ENCODE data around the gene IZUMO1R. TPM values are rescaled to one million over a fixed set of nuclear protein-coding genes. Genes with fewer than 3 reads are reported as not detected.

Gene IZUMO1R
- total and polyA plus RNA-seq, 2 of the 8 experiments (the other 6 are each of a cell fraction or from before 2014, with no cell fraction given) = not detected

DNA sequence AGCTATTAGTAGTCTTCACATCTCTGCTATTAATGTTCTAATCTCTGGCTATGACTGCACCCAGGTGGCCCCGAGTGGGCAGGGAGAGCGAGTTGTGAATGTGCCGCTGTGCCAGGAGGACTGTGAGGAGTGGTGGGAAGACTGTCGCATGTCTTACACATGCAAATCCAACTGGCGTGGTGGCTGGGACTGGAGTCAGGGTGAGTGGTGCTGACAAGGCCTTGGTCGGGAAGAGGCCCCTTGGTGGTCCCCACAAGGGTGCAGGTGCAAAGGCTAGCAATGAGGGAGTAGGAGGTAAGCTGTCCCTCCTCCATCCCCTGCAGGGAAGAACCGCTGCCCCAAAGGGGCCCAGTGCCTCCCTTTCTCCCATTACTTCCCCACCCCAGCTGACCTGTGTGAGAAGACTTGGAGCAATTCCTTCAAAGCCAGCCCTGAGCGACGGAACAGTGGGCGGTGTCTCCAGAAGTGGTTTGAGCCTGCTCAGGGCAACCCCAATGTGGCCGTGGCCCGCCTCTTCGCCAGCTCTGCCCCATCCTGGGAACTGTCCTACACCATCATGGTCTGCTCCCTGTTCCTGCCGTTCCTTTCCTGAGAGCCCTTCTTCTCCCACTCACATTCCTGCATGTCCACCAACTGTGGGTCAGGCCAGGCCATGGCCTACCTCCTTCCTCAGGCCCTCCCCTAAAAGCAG lies 2.9 kb downstream of the IZUMO1R start:
- no peak overlapping the region for H2AK5ac ChIP-seq (ENCODE audit: low read depth, low read length)
- no peaks in the 10 kb centered on the region for H3K9me3 ChIP-seq (ENCODE audit: insufficient read depth in 2 of 2, low read depth in 1 of 2, low read length in 1 of 2)
- 95% methylated on average over 14 of the region's 14 CpGs; no CpG with 5 or more reads in 1 of the 2 experiments for WGBS, 2 experiments (ENCODE audit: extremely low coverage in 1 of 2, insufficient coverage in 1 of 2, insufficient read length in 1 of 2, insufficient replicate concordance in 2 of 2, low coverage in 1 of 2, low lambda C conversion rate in 2 of 2, missing lambda C conversion rate in 1 of 2)
- H3K79me1 ChIP-seq (ENCODE audit: low read depth, low read length) = no peaks in the 10 kb centered on the region
- POLR2A ChIA-PET (ENCODE audit: partially characterized antibody) = no interaction called here
- H3K4me2 ChIP-seq (ENCODE audit: insufficient read depth in 1 of 2, low read depth in 2 of 2, low read length in 2 of 2) = no peak overlapping the region
- no peak overlapping the region for H3K18ac ChIP-seq (ENCODE audit: extremely low read depth, low read length)
- no peak overlapping the region for H3K56ac ChIP-seq (replicated peaks; ENCODE audit: insufficient read length, low read depth, low read length)
- H4K5ac ChIP-seq (ENCODE audit: insufficient read length, low read depth, low read length) = no peak overlapping the region
- no peak overlapping the region for H3K9ac ChIP-seq (replicated peaks in 1 of 4; ENCODE audit: extremely low read depth in 1 of 4, low read depth in 3 of 4, low read length in 3 of 4)
- TF ChIP-seq TEAD4 (IDR thresholded peaks at IDR 0.05; ENCODE audit: low read depth, low read length) = no peak
- TF ChIP-seq SP2 (IDR thresholded peaks at IDR 0.05; ENCODE audit: low read length) = no peak
- no peak for TF ChIP-seq SRF (IDR thresholded peaks at IDR 0.05; ENCODE audit: low read depth, low read length)
- no peak for TF ChIP-seq CEBPB (IDR thresholded peaks at IDR 0.05; ENCODE audit: low read depth, low read length)
- TF ChIP-seq CHD1 (IDR thresholded peaks at IDR 0.05; ENCODE audit: low read depth, low read length) = no peak
- no peak for TF ChIP-seq RAD21 (IDR thresholded peaks at IDR 0.05 in 1 of 2, conservative IDR thresholded peaks at IDR 0.05 in 1 of 2; ENCODE audit: low read depth in 2 of 2, low read length in 2 of 2)
- TF ChIP-seq YY1 (IDR thresholded peaks at IDR 0.05; ENCODE audit: low read depth, low read length) = no peak
- TF ChIP-seq ZNF274 (IDR thresholded peaks at IDR 0.05; ENCODE audit: borderline replicate concordance, extremely low read depth, low read length) = no peak
- no peak for TF ChIP-seq EZH2 (IDR thresholded peaks at IDR 0.05; ENCODE audit: low read depth, low read length, severe bottlenecking)
- no peak for TF ChIP-seq JUN (IDR thresholded peaks at IDR 0.05; ENCODE audit: low read depth, low read length)
- no peak for TF ChIP-seq GABPA (IDR thresholded peaks at IDR 0.05; ENCODE audit: borderline replicate concordance, insufficient read depth, low read length)
- no peak for TF ChIP-seq TAF1 (IDR thresholded peaks at IDR 0.05; ENCODE audit: low read depth, low read length)
- TF ChIP-seq EGR1 (IDR thresholded peaks at IDR 0.05; ENCODE audit: borderline replicate concordance, low read depth, low read length) = no peak
- H3K27me3 ChIP-seq (replicated peaks in 1 of 4; ENCODE audit: control insufficient read depth in 3 of 4, extremely low read depth in 1 of 4, insufficient read depth in 3 of 4, low read length in 3 of 4) = no peaks in the 10 kb centered on the region
- H3K36me3 ChIP-seq (ENCODE audit: control insufficient read depth in 2 of 4, insufficient read depth in 4 of 4, low read length in 3 of 4) = no peaks in the 10 kb centered on the region
- no peak overlapping the region for H2BK120ac ChIP-seq (replicated peaks; ENCODE audit: low read depth, low read length)
- H3K4me1 ChIP-seq (replicated peaks in 1 of 4; ENCODE audit: control insufficient read depth in 3 of 4, insufficient read depth in 4 of 4, low read length in 3 of 4) = peaks cover 0 to 6% (median 5%) of the 10 kb centered on the region in 4 experiments; a peak in 3 of 7 replicates
- H3K23me2 ChIP-seq (ENCODE audit: low read depth, low read length) = no peaks in the 10 kb centered on the region
- H4K20me1 ChIP-seq (replicated peaks in 1 of 2; ENCODE audit: control insufficient read depth in 1 of 2, insufficient read depth in 2 of 2, low read length in 2 of 2) = no peaks in the 10 kb centered on the region
- H2BK12ac ChIP-seq (ENCODE audit: low read depth, low read length) = no peak overlapping the region
- no peak overlapping the region for H2BK5ac ChIP-seq (ENCODE audit: low read depth, low read length)
- FAIRE-seq = no peak
- H4K8ac ChIP-seq (ENCODE audit: extremely low read depth, insufficient read depth, low read length) = no peak overlapping the region
- no peak overlapping the region for H2BK20ac ChIP-seq (ENCODE audit: low read length)
- no peak overlapping the region for H3K4ac ChIP-seq (replicated peaks; ENCODE audit: insufficient read length, low read depth, low read length)
- CTCF ChIA-PET (ENCODE audit: partially characterized antibody) = interaction anchor here (0.7 to 2.7 kb wide), 8 partner anchors 9 to 403 kb away, joined by 3 to 11 read pairs (median 4); no protein-coding TSS in a partner anchor
- no peak for DNase-seq (ENCODE audit: low read depth in 1 of 2, low spot score in 2 of 2)
- H3K4me3 ChIP-seq (ENCODE audit: extremely low read depth in 1 of 4, insufficient read depth in 2 of 4, low read depth in 3 of 4, low read length in 4 of 4) = no peak overlapping the region
- no peak overlapping the region for H3K23ac ChIP-seq (ENCODE audit: insufficient read length)
- H3K27ac ChIP-seq (ENCODE audit: low read depth, low read length) = no peak overlapping the region
- H4K91ac ChIP-seq (replicated peaks; ENCODE audit: insufficient read length, low read length) = no peak overlapping the region
- H3K14ac ChIP-seq (ENCODE audit: insufficient read length) = no peak overlapping the region
- no peaks in the 10 kb centered on the region for H3K79me2 ChIP-seq (ENCODE audit: control insufficient read depth in 1 of 2, insufficient read depth in 2 of 2, low read length in 2 of 2)
- no peak overlapping the region for H2AFZ ChIP-seq (ENCODE audit: low read length)
- H2BK15ac ChIP-seq (ENCODE audit: low read length) = no peak overlapping the region

Measured in H1 (cell line).